IMR-90 (cell line): ENCODE measurements around the gene BRF1.

Source experiments
- CTCF ChIP-seq: conservative IDR thresholded peaks from 2 replicates; pipeline ENCODE4 v1.5.1; 2012; ENCODE audit warnings: mild to moderate bottlenecking, low read depth, low read length, improper control_type of control experiment
- FOS ChIP-seq: fragments of 150-350 bp; IDR thresholded peaks from 2 replicates; pipeline ENCODE4 v1.6.1; 2016; ENCODE audit warnings: low read depth, low read length
- MAFK ChIP-seq: IDR thresholded peaks from 2 replicates; pipeline ENCODE4 v1.6.1; 2012; ENCODE audit warnings: low read depth, low read length, improper control_type of control experiment
- MAZ ChIP-seq: IDR thresholded peaks from 2 replicates; pipeline ENCODE4 v1.6.1; 2012; ENCODE audit warnings: low read depth, mild to moderate bottlenecking, low read length, improper control_type of control experiment, moderate library complexity, borderline replicate concordance
- MXI1 ChIP-seq: IDR thresholded peaks from 2 replicates; pipeline ENCODE4 v1.6.1; 2012; ENCODE audit warnings: low read depth, mild to moderate bottlenecking, low read length, moderate library complexity, borderline replicate concordance
- POLR2A ChIP-seq: IDR thresholded peaks from 2 replicates; pipeline ENCODE4 v1.6.1; 2012; ENCODE audit warnings: mild to moderate bottlenecking, low read depth, low read length
- SMC3 ChIP-seq: fragments of 150-350 bp; IDR thresholded peaks from 2 replicates; pipeline ENCODE4 v1.6.1; 2016; ENCODE audit warnings: low read depth, mild to moderate bottlenecking, antibody characterized with exemption, low read length, moderate library complexity

DNA sequence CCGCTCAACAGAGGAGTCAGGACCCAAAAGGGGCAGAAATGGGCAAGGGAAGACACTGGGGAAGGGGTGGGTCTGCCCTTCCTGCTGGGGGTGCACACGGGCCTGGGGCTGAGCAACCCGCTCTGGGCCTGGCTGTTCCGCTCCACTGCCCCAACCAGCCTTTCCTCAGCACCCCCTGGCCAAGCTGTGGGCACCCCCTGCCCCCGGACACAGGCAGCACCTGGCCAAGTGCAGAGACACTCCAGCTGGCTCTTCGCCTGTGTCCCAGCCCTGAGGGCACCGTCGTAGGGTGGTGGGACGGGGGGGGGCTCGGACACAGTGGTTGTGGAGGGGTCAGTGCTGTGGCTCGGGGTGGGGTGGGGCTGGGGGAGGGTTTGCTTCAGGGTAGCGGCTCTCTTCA lies 24.1 kb upstream of the BRF1 start:
- TF ChIP-seq SMC3: no peak
- no peak for TF ChIP-seq CTCF
- TF ChIP-seq POLR2A: no peak
- no peak for TF ChIP-seq MAFK
- no peak for TF ChIP-seq MAZ
- no peak for TF ChIP-seq MXI1
- TF ChIP-seq FOS: no peak
